ENCODE measurements around the gene FDXACB1.
A peak's percentile ranks its signal among the peaks of the same experiment; 100 is the strongest.

FDXACB1 gene

GRCh38 chr11:111878385-111878848, 548 bp downstream of the FDXACB1 start:
- peak overlapping the region; percentile 80 for H3K4me3 ChIP-seq (ENCODE audit: low read depth, low read length)
- TF ChIP-seq CTCF (IDR thresholded peaks at IDR 0.05; ENCODE audit: low read depth, low read length): no peak

- no peak for TF ChIP-seq CTCF (IDR thresholded peaks at IDR 0.05; ENCODE audit: low read depth, low read length)
- peak overlapping the region; percentile 87 for H3K4me3 ChIP-seq (ENCODE audit: low read depth, low read length)
Measured at GRCh38 chr11:111871693-111872161, 7.2 kb downstream of the FDXACB1 start.

GRCh38 chr11:111870886-111871692, 7.9 kb downstream of the FDXACB1 start, which contains the start of gene ALG9:
TSS of gene ALG9 (minus strand) at chr11:111871581. CDS start at chr11:111871482, 99 bp downstream.
- 0 out of 2 replicates have a peak, but pooled peaks have one; percentile 6 for TF ChIP-seq CTCF (IDR thresholded peaks at IDR 0.05; ENCODE audit: low read depth, low read length)
- H3K4me3 ChIP-seq (ENCODE audit: low read depth, low read length): peak within 1 kb of the TSS; percentile 87

GRCh38 chr11:111870522-111870885, 8.5 kb downstream of the FDXACB1 start:
- peak overlapping the region; percentile 87 for H3K4me3 ChIP-seq (ENCODE audit: low read depth, low read length)
- TF ChIP-seq CTCF (IDR thresholded peaks at IDR 0.05; ENCODE audit: low read depth, low read length): no peak

- TF ChIP-seq CTCF (IDR thresholded peaks at IDR 0.05; ENCODE audit: low read depth, low read length): no peak
- H3K4me3 ChIP-seq (ENCODE audit: low read depth, low read length): no peak overlapping the region
Measured at GRCh38 chr11:111870113-111870512, 8.9 kb downstream of the FDXACB1 start.

GRCh38 chr11:111860257-111860656, 18.7 kb downstream of the FDXACB1 start:
- H3K4me3 ChIP-seq (ENCODE audit: low read depth, low read length): no peak overlapping the region
- TF ChIP-seq CTCF (IDR thresholded peaks at IDR 0.05; ENCODE audit: low read depth, low read length): no peak

- H3K4me3 ChIP-seq (ENCODE audit: low read depth, low read length): no peak overlapping the region
- TF ChIP-seq CTCF (IDR thresholded peaks at IDR 0.05; ENCODE audit: low read depth, low read length): no peak
Measured at GRCh38 chr11:111855506-111855905, 23.5 kb downstream of the FDXACB1 start.

All from WI38 (cell line).